Stimulated activated naive CD8-positive, alpha-beta T cell treated with anti-CD3 and anti-CD28 coated beads, Interleukin-15, Interleukin-2, amounts not matched to agents 100 ng/mL and 50 ng/mL, for 24 hours (primary cell): ENCODE data around the gene NUDT1.

Experiments used
- H3K27ac Mint-ChIP-seq: one replicate; pipeline ENCODE4 v1.8.0; 2021; ENCODE audit warnings: mild to moderate bottlenecking, mixed read lengths
- H3K27me3 Mint-ChIP-seq: one replicate; pipeline ENCODE4 v1.8.0; 2021; ENCODE audit warnings: mixed read lengths
- H3K36me3 Mint-ChIP-seq: one replicate; pipeline ENCODE4 v1.8.0; 2021; ENCODE audit warnings: low read depth, mixed read lengths
- H3K4me1 Mint-ChIP-seq: one replicate; pipeline ENCODE4 v1.8.0; 2021; ENCODE audit warnings: low read depth, mixed read lengths
- H3K4me3 Mint-ChIP-seq: one replicate; pipeline ENCODE4 v1.8.0; 2021; ENCODE audit warnings: mild to moderate bottlenecking, mixed read lengths
- H3K9me3 Mint-ChIP-seq: one replicate; pipeline ENCODE4 v1.8.0; 2021; ENCODE audit warnings: mixed read lengths

The NUDT1 gene

DNA sequence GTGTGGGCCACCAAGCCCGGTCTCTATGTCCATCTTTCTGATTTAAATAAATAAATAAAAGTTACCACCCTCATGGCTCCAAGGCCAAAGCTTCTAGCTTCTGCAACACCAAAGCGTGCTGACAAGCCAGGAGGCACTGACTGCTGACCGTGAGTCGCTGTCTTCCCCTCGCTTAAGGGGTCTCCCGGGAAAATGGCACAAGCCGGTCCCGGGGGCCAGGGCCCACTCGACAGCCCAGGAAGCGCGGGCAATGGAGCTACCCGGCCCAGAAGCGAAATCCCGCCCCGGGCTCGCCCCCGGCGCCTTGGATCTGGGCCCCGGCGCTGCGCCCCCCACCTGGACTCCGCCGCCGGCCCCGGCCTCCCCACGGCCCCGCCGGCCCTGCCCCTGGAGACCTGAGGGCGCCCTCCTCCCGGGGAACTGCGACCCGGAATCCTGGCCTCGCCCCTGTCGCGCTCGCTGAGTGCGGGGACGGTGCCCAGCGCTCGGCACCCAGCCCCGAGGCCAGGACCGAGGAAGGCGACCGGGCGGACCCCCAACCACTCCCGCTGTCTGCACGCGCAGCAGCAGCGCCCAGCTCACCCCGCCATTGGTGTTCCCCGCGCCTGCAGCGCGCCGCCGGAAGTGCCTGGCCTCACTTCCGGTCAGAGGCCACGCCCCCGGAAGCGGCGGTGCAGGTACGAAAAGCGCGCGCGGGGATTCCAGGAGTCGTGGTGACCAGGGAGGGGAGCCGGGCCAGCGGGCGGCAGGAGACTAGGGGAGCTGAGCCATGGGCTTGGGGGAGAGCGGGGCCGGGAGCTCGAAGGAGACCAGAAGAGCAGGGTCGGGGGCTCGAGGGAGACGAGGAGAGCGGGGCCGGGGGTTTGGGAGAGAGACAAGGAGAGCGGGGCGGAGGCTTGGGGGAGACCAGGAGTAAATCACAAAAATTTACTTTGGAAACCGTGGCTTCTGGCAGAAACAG, at the start of gene NUDT1, which contains the start of gene MRM2:
Gene NUDT1, plus strand, starts transcription at position 647 of the 961 bp plus-strand sequence. CDS start 2,349 bp downstream, outside the sequence.
Gene MRM2, minus strand, starts transcription at position 626 of the 961 bp plus-strand sequence. Its CDS starts 36 bp downstream, at position 590.
- Mint-ChIP-seq H3K4me3 (peak within 1 kb of the TSS; percentile 93), H3K27me3 (no peaks in the 10 kb centered on the region), H3K27ac (peak within 1 kb of the TSS; percentile 93), H3K36me3 (peaks cover 39% of the 10 kb centered on the region), H3K4me1 (peaks cover 34% of the 10 kb centered on the region), H3K9me3 (no peaks in the 10 kb centered on the region)

DNA sequence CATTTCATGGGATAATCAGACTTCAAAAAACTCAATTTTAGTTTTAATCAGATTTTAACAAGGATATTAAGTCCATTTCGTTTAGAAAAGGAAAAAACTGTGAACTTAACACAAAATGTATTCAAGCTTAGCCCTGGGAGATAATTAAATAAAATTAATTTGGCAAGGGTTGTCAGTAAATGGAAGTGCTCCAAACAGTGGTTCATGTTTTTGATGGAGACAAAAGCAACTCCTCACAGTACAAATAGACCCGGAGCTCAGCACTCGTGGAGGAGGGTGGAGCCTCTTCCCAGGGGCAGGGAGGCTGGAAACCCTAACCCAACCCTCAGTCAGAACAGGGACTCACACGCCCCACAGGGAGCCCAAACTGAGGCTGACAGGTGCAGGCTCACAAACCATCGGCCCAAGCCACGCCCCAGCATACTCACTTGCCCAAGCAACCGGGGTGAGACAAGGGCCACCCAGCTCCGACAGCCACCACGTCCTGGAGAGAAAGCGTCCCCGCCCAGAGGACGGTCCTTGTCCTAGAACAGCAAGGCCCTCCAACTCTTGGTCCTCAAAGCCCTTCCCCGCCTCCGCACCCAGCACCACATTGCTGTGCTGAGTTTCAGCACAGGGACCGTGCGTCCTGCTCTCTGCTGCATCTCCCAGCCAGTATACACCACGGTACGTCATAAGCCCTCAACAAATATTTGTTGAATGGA, 49.0 kb upstream of the NUDT1 start:
- Mint-ChIP-seq H3K36me3 (peaks cover 66% of the 10 kb centered on the region), H3K4me1 (no peaks in the 10 kb centered on the region), H3K9me3 (peaks cover 9% of the 10 kb centered on the region), H3K4me3 (no peak overlapping the region), H3K27me3 (no peaks in the 10 kb centered on the region), H3K27ac (no peak overlapping the region)

DNA sequence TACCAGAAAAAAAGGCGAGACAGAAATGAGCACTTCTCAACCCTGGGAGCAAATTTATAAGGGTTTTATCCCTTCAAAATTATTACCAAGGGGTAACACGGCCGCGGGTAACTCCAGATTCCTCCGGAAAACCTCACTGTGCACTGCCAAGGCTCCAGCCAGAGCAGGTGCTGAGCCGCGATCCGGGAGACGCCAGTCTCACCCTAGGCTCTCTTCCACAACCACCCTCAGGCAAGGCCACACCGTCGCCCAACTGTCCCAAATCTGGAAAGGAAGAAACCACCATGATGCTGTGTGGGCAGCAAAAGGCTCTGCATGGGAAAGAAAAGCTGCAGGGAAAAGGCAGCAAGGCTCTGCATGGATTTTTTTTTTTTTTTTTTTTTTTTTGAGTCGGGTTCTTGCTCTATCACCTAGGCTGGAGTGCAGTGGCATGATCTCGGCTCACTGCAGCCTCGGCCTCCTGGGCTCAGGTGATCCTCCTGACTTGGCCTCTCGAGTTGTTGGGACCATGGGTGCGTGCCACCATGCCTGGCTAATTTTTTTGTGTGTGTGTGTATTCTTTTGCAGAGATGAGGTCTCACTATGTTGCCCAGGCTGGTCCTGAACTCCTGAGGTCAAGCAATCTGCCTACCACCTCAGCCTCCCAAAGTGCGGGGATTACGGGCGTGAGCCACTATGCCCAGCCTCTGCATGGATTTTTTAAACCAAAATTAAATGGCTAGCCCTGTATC, 48.3 kb upstream of the NUDT1 start:
- no peaks in the 10 kb centered on the region for H3K4me1 Mint-ChIP-seq
- H3K9me3 Mint-ChIP-seq = peaks cover 9% of the 10 kb centered on the region
- no peaks in the 10 kb centered on the region for H3K27me3 Mint-ChIP-seq
- H3K4me3 Mint-ChIP-seq = no peak overlapping the region
- peaks cover 59% of the 10 kb centered on the region for H3K36me3 Mint-ChIP-seq
- H3K27ac Mint-ChIP-seq = no peak overlapping the region

DNA sequence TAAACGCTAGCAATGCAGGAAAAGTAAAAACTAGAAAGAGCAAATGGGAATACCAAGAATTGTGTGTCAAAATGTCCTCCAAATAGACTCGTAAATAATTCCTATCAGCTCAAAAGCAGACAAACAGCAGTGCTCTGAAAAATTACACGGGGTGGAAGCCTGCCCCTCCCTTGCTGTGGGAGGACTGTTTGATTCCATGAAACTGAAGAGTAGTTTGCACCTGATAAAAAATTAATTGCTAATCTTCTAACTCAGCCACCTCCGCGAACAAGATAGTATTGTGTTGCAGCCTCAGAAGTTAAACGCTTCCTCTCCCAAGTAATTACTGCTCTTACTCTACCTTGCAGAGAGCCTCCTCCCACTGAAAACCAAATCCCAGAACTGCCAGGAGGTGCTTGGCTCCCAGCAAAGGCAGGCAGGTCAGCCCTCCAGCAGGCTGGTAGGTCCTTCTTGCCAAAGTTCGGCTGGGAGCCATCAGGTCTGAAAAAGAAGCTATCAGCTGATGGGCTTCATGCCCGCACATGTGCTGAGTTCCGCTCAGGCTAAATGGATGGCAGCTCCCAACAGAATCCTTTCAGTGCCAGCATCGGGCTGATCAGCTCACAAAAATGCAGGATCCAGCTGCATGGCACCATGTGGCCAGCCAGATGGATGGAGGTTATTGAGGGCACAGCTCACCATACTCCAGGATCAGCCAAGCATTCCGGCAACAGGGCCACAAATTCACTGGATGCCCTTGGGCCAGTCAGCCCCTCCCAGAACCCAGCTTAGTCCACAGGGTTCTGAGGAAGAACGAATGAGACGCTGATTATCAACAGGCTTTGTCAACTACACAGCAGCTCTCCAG, 46.4 kb upstream of the NUDT1 start:
- Mint-ChIP-seq H3K36me3 (peaks cover 44% of the 10 kb centered on the region), H3K4me1 (no peaks in the 10 kb centered on the region), H3K9me3 (no peaks in the 10 kb centered on the region), H3K4me3 (no peak overlapping the region), H3K27me3 (no peaks in the 10 kb centered on the region), H3K27ac (no peak overlapping the region)

DNA sequence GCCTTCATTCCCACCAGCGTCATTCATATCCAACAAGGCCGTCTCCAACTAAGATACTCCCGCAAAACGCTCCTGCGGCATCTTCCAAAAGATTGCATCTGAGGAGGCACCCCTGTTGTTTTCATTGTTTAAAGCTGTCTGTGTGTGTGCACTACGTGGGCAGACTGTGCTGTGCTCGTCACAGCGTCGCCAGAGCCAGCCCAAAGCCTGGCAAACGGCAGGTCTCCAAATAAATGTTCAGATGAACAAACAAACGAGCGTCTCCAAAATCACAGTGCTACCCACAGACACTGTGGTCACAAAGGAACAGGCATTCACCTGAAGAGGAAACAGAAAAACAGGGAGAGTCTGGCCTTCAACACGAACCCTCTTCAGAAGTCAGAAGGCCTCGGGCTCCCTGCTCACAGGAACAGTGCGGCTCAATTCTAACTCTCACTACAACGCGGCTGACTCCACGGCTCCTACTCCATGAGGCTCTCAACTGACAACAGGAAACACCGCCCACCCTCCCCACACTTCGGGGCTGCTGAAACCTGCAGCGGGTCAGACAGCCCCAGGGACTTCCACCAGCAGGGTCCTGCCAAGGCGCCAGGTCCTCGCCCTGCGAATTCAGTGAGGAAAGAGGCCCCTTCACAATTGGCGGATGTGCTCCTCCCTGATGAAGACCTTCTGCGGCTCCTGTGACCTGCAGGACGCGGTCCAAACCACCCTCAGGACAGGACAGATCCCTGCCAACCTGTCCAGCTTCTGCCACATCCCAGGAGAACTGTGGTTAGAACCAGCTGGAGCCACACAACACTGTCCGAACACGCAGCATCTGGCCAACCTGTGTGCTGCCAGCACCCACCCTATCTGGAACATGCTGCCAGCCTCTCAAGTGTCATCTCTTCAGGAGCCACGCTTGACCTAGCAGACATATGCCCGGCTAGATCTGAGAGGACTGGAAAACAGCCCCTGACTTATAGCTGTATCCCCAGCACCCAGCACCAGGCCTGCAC, 45.3 kb upstream of the NUDT1 start:
- Mint-ChIP-seq H3K36me3 (peaks cover 43% of the 10 kb centered on the region), H3K4me1 (no peaks in the 10 kb centered on the region), H3K4me3 (no peak overlapping the region), H3K27ac (no peak overlapping the region), H3K9me3 (no peaks in the 10 kb centered on the region), H3K27me3 (no peaks in the 10 kb centered on the region)

DNA sequence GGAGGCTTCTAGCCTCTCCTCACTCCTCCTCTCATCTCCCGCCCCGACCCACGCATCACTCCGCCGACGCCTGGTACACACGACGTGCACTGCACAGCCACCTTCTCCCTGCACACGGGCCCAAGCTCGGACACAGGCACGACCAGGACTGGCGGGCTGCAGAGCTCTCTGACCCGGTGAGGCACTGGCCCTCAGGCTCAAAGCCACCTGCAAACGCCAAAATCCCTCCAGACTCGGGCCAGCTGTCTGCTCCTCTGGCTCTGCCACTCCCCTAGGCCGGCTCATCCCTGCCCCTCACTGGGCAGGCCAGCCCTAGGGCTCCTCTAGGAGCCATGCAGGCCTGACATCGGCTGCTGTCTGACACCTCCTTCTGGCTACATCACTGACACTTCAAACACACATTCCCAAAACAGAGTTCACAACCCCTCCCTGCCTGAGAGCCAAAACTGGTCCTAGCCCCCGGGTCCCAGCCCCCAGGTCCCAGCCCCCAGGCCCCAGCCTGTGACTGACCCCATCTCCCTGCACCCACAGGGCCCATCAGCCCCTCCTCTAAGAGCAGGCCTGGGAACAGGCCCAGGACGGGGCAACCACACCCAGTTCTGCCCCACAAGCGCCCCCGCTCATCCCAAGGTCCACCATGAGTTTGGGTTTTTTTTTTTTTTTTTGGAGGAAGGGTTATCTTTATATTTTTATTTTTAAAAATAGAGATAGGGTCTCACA, 44.4 kb upstream of the NUDT1 start:
- Mint-ChIP-seq H3K27ac (no peak overlapping the region), H3K36me3 (peaks cover 39% of the 10 kb centered on the region), H3K4me3 (no peak overlapping the region), H3K9me3 (no peaks in the 10 kb centered on the region), H3K4me1 (no peaks in the 10 kb centered on the region), H3K27me3 (no peaks in the 10 kb centered on the region)

DNA sequence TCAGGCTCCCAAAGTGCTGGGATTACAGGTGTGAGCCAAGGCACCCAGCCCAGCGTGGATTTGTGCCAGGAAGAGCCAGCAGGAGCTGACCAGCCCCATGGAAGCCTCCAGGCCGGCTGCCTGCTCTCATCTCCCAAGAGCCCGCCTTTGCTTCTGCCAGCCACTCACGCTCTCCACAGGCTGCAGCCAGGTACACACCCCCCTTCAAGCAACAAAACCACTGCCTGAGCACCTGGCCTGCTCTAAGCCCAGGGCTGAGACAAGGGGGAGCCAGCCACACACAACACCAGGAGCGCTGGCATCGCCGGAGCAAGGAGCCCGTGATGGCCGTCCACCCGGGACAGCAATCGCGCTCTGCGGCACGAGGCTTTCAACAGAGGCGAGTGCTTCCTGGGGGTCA, 43.8 kb upstream of the NUDT1 start:
- H3K9me3 Mint-ChIP-seq = no peaks in the 10 kb centered on the region
- no peaks in the 10 kb centered on the region for H3K4me1 Mint-ChIP-seq
- H3K27ac Mint-ChIP-seq = no peak overlapping the region
- H3K36me3 Mint-ChIP-seq = peaks cover 33% of the 10 kb centered on the region
- H3K27me3 Mint-ChIP-seq = no peaks in the 10 kb centered on the region
- H3K4me3 Mint-ChIP-seq = no peak overlapping the region

DNA sequence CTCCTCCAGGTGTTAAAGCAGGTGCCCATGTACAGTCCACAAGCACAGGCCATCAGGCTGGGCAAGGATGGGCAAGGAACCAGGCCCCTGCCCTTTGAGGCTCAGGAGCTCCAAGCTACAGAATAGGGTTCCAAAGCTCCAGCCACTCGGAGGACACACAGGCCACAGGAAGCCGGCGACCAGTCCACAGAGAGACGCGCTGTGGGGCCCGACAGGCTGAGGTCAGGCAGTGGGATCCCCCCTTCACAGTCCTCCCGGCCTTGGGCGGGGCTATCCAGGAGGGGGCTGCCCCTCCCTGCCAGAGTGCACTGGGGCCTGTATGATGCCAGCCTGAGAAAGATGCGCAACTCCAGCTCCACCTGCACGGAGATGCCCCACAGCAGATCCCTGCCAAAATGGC, 43.3 kb upstream of the NUDT1 start:
- H3K4me3 Mint-ChIP-seq = no peak overlapping the region
- H3K27me3 Mint-ChIP-seq = no peaks in the 10 kb centered on the region
- H3K36me3 Mint-ChIP-seq = peaks cover 31% of the 10 kb centered on the region
- H3K27ac Mint-ChIP-seq = no peak overlapping the region
- no peaks in the 10 kb centered on the region for H3K9me3 Mint-ChIP-seq
- no peaks in the 10 kb centered on the region for H3K4me1 Mint-ChIP-seq

DNA sequence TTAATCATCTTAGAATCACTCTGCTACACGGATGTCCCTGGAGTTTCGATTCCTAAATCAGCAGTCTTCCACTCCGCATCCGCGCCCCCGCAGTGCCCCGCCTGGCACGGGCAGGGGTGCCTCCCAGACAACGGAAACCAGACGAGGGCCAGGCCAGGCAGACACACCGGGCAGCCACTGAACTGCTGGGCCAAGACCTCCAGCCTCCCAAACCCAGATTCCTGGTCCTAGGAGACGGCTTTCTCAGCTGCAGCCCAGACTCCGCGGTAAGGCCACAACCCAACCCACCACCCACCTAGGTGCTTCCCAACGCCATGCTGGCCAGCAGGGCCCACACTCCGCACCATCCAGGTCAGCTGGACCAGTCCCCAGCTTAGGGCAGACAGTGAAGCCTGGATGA, 42.5 kb upstream of the NUDT1 start:
- no peak overlapping the region for H3K4me3 Mint-ChIP-seq
- no peaks in the 10 kb centered on the region for H3K9me3 Mint-ChIP-seq
- no peaks in the 10 kb centered on the region for H3K27me3 Mint-ChIP-seq
- H3K27ac Mint-ChIP-seq = no peak overlapping the region
- no peaks in the 10 kb centered on the region for H3K4me1 Mint-ChIP-seq
- H3K36me3 Mint-ChIP-seq = peaks cover 31% of the 10 kb centered on the region

DNA sequence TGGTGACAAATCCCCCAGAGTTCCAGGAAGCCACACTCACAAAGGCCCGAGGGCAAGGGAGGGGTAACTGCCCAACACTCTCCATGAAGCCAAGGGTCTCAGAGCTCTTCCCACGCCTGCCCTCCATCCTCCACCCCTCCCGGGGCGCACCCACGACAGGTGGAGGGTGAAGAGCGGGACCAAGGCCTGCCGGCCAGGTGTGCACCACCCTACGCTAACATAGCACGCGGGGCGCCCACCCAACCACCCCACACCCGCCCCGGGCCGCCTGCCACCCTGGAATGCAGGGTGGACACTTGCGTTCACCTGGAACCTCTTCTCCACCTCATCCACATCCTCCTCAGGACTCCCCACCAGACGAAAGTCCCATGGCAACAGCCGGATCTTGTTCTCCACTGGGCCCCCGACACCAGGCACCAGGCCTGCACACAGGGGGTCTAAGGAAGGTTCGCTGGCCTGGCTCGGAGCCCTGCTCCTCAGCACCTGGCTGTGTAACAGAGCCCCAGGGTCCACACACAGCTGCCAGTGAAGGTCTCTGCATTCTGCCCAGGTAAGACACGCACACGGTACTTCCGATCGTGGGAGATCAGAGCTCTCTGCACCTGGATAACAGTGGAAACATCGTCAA, 42.0 kb upstream of the NUDT1 start:
- Mint-ChIP-seq H3K9me3 (no peaks in the 10 kb centered on the region), H3K4me1 (no peaks in the 10 kb centered on the region), H3K27ac (no peak overlapping the region)

DNA sequence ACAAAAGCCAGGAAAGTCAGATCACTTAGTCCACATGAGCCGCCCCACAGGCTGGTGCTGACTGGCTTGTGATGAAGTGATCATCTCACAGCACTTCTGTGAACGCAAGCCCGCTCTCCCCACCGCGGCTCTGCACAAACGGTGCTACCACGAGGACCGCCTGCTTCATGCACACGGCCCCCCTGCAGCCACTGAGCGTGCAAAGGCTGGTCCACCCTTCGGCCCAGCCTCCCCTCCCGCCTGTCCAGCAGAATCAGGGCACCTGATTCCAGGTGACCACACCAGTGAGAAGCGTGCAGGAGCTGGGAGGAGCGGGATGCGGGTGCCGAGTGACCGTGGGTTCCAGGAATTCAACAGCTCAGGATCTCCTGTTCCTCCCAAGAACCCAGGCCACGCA, 41.4 kb upstream of the NUDT1 start:
- no peak overlapping the region for H3K4me3 Mint-ChIP-seq
- H3K9me3 Mint-ChIP-seq = no peaks in the 10 kb centered on the region
- peaks cover 24% of the 10 kb centered on the region for H3K36me3 Mint-ChIP-seq
- H3K27ac Mint-ChIP-seq = no peak overlapping the region
- H3K4me1 Mint-ChIP-seq = no peaks in the 10 kb centered on the region
- no peaks in the 10 kb centered on the region for H3K27me3 Mint-ChIP-seq

More for the DNA sequence above, 42.0 kb upstream of the NUDT1 start:
- no peaks in the 10 kb centered on the region for H3K27me3 Mint-ChIP-seq
- peaks cover 29% of the 10 kb centered on the region for H3K36me3 Mint-ChIP-seq
- H3K4me3 Mint-ChIP-seq = no peak overlapping the region

DNA sequence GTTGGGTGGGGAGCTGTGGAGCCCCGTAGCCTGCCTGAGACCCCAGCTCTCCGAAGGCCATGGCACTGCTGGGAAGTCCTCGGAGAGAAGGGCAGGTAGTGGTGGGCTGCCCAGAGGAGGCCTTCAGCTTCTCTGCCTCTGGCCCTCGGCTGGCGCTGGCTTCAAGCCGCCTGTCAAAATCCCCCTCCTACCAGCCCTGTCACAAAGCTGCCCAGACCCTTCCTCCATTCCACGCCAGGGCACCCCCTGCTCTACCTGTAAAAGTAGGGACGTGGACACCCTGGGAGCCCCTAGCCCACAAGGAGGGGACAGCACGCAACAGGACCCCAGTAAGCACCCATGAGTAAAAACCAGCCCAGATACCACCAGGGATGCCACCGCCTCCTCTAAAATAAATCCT, 40.9 kb upstream of the NUDT1 start:
- peaks cover 20% of the 10 kb centered on the region for H3K36me3 Mint-ChIP-seq
- no peaks in the 10 kb centered on the region for H3K4me1 Mint-ChIP-seq
- H3K27ac Mint-ChIP-seq = no peak overlapping the region
- no peaks in the 10 kb centered on the region for H3K27me3 Mint-ChIP-seq
- H3K4me3 Mint-ChIP-seq = no peak overlapping the region
- H3K9me3 Mint-ChIP-seq = no peaks in the 10 kb centered on the region
